ENCODE data around the gene BCDIN3D.

DNA sequence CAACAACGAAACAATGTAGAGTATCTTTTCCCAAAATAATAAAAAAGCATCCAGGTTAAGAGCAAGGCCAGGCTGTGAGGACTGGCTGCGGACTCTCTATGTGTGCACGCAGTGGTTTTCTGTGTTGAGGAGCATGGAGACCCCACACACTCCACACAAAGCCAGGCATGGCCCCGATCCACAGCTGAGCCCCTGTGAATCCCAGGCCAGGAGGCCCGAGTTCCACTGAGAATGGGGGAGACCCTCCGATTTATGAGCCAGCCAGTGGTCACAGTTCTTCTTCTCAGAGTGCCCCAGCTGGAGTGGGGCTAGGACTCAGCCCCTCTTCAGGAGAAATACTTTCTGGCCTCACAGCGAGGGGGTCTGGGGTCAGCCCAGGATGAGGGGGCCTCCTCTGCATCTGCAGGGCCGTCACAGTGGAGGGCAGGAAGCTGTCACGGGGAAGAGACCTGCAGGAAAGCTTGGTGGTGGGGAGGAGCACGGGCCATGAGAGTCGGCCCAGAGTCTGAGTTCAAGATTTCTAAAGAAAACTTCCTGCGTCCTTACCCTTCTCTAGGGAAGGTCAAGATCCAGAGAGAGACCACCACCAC, 34.8 kb downstream of the BCDIN3D start:
- TF ChIP-seq, protein P1, sequence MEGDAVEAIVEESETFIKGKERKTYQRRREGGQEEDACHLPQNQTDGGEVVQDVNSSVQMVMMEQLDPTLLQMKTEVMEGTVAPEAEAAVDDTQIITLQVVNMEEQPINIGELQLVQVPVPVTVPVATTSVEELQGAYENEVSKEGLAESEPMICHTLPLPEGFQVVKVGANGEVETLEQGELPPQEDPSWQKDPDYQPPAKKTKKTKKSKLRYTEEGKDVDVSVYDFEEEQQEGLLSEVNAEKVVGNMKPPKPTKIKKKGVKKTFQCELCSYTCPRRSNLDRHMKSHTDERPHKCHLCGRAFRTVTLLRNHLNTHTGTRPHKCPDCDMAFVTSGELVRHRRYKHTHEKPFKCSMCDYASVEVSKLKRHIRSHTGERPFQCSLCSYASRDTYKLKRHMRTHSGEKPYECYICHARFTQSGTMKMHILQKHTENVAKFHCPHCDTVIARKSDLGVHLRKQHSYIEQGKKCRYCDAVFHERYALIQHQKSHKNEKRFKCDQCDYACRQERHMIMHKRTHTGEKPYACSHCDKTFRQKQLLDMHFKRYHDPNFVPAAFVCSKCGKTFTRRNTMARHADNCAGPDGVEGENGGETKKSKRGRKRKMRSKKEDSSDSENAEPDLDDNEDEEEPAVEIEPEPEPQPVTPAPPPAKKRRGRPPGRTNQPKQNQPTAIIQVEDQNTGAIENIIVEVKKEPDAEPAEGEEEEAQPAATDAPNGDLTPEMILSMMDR (IDR thresholded peaks at IDR 0.05; ENCODE audit: low read length), result no peak
- no peak for TF ChIP-seq EZH2 (IDR thresholded peaks at IDR 0.05; ENCODE audit: borderline replicate concordance, low read length)

Data from OCI-LY1 (cell line).